GM13977 (cell line): ENCODE results near the gene ITPKB.

Experiments
- DNase-seq: peaks from one replicate; pipeline ENCODE4 v3.0.0; 2012; ENCODE audit warnings: low spot score
- in situ Hi-C: fragments of 300-500 bp; cut with MboI; formaldehyde crosslinking; loops from one replicate; pipeline ENCODE4 v1.12.0; 2022; ENCODE audit warnings: low sequenced_read_pairs, low pct_unique_long_range_greater_than_20kb, mixed read lengths, inconsistent platforms; ENCODE audit not compliant: unreplicated experiment
- TF ChIP-seq, protein P1 (sequence below): IDR thresholded peaks from 2 replicates; pipeline ENCODE4 v1.5.1; 2012; ENCODE audit warnings: mild to moderate bottlenecking, control low read depth; ENCODE audit not compliant: insufficient read depth; ENCODE audit errors: extremely low read depth, missing control alignments

Gene ITPKB

GRCh38 chr1:226717256-226717909 lies 21.7 kb downstream of the ITPKB start:
- in situ Hi-C loops: no loop called here
- DNase-seq: no peak
- TF ChIP-seq, protein P1, sequence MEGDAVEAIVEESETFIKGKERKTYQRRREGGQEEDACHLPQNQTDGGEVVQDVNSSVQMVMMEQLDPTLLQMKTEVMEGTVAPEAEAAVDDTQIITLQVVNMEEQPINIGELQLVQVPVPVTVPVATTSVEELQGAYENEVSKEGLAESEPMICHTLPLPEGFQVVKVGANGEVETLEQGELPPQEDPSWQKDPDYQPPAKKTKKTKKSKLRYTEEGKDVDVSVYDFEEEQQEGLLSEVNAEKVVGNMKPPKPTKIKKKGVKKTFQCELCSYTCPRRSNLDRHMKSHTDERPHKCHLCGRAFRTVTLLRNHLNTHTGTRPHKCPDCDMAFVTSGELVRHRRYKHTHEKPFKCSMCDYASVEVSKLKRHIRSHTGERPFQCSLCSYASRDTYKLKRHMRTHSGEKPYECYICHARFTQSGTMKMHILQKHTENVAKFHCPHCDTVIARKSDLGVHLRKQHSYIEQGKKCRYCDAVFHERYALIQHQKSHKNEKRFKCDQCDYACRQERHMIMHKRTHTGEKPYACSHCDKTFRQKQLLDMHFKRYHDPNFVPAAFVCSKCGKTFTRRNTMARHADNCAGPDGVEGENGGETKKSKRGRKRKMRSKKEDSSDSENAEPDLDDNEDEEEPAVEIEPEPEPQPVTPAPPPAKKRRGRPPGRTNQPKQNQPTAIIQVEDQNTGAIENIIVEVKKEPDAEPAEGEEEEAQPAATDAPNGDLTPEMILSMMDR: no peak

DNA sequence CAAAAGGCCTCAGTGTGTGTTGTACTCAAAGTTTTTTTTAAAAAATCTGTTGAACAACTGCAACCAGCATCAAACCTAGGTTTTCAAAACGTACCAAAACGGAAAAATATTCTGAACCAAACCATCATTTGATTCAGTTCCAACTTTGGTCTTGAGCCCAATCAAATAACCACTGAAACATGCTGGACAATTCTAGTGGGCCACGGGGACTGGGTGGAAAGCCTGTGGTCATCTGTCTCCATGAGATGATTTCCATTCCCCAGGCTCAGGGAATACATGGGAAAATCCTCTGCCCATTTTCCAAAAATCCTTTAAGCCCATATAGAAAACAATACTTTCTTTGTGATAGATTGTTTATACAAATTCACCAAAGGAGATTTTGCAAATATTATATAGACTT lies 22.5 kb downstream of the ITPKB start:
- TF ChIP-seq, protein P1: no peak
- no peak for DNase-seq
- in situ Hi-C loops: no loop called here

- in situ Hi-C loops: no loop called here
- no peak for DNase-seq
- TF ChIP-seq, protein P1: no peak
Measured at GRCh38 chr1:226714148-226714547, 24.9 kb downstream of the ITPKB start.

DNA sequence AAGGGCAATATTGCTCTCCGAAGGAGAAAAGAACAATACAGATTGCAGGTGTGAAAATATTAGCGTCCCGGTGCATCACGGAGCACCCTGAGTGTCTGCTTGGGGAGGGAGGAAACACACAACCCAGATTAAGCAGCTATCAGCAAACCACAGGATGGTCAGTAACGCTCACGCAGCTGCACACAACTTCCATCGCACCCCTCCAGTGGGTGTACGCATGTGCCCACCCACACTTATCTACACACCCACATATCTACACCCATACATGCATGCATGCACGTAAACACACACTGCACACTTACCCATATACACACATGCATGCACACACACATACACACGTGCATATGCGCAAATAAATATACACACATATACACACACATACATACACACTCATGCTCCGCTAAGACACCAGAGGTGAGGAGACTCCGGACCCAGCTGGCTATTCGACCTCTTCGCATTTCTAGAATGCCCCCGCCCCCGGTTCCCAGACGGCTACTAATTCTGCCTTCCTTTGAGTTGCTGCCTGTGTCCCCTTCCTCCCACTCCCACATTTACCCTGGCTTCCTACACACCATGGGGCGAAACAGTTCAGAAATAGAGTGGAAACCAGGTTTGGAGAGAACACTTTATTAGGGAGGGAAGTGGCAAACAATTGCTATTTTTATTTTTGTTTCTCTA lies 26.2 kb downstream of the ITPKB start:
- TF ChIP-seq, protein P1: no peak
- in situ Hi-C loops: no loop called here

DNA sequence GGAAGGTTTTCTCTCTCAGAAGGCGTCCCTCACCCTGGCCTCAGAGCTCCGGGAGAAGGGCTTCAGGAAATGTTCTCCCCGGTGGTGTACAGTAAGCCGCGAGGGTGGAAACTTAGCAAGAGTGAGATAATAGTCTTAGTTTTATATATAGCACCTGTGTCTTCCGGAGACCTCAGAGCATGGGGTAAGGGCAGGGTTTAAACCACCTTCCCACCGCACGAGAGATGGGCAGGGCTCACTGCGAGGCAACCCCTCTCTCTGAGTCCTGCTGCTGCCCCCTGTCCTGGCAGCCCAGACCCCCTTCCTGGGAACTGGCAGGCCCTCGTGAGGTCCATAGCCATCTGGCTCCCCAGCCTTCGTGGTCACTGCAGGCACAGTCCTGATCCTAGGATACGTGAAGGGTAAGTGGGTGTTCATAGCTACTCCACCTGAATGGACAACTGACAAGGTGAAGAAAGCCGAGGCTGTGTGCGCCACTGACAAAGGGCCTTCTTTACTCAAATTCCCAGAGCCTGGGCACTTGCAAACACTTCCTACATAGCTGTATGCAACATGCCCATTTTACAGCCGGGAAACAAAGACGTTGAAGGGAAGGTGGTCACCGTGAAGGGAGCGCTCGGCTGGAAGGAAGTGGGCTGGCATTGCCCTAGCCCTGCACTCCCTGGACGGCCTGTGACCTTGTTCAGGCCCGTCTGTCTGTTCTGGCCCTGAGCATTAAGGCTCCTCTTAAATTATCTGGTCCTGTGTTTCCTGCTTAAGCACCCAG lies 26.9 kb downstream of the ITPKB start:
- DNase-seq: peak; percentile 73
- TF ChIP-seq, protein P1: no peak
- in situ Hi-C loops: no loop called here

More for the DNA sequence above, 26.2 kb downstream of the ITPKB start:
- DNase-seq: no peak

- TF ChIP-seq, protein P1: no peak
- in situ Hi-C loops: no loop called here
- no peak for DNase-seq
Measured at GRCh38 chr1:226710501-226710900, 28.6 kb downstream of the ITPKB start.
